Activated naive CD8-positive, alpha-beta T cell treated with anti-CD3 and anti-CD28 coated beads, Interleukin-2, amount 10 ng/mL, durations not matched to agents 7 days and 5 days (primary cell): ENCODE results near the gene FAM200A. TPM values are rescaled to one million over a fixed set of nuclear protein-coding genes. Genes with fewer than 3 reads are reported as not detected.
A peak's percentile ranks its signal among the peaks of the same experiment; 100 is the strongest.
"Not testable (repeated sequence)": the region's sequence is repeated elsewhere in the genome, so short reads cannot be mapped to it uniquely, and the experiment has no call there.

Source experiments
- ATAC-seq: fragments of 150-1000 bp; cut with Tn5 transposase; one replicate; pipeline ENCODE4 v1.10.0; 2021; ENCODE audit warnings: low read depth, moderate library complexity
- POLR2A ChIA-PET: fragments of 350-600 bp; sonication (Branson Sonifier 250); formaldehyde crosslinking; loops from one replicate; lab custom pipeline; 2021; ENCODE audit warnings: antibody characterized with exemption; lab: Charles Lee
- DNase-seq: peaks from one replicate; pipeline ENCODE4 v3.0.0; 2021
- H3K27ac Mint-ChIP-seq: one replicate; pipeline ENCODE4 v1.8.0; 2022; ENCODE audit warnings: mild to moderate bottlenecking, mixed read lengths
- H3K27me3 Mint-ChIP-seq: one replicate; pipeline ENCODE4 v1.8.0; 2022; ENCODE audit warnings: mild to moderate bottlenecking, moderate library complexity, mixed read lengths
- H3K36me3 Mint-ChIP-seq: one replicate; pipeline ENCODE4 v1.8.0; 2021; ENCODE audit warnings: mild to moderate bottlenecking, mixed read lengths
- H3K4me1 Mint-ChIP-seq: one replicate; pipeline ENCODE4 v1.8.0; 2021; ENCODE audit warnings: mixed read lengths
- H3K4me3 Mint-ChIP-seq: one replicate; pipeline ENCODE4 v1.8.0; 2022; ENCODE audit warnings: mild to moderate bottlenecking, moderate library complexity, mixed read lengths
- H3K9me3 Mint-ChIP-seq: one replicate; pipeline ENCODE4 v1.8.0; 2021; ENCODE audit warnings: mixed read lengths
- total RNA-seq, 2 experiments: library from RNA; stranded (reverse); gene quantifications; one replicate each; pipeline ENCODE4 v1.2.3, GENCODE V29; 2021

Gene FAM200A
- total RNA-seq, 2 experiments from 2014 or later = 6.9 to 7.3 TPM

DNA sequence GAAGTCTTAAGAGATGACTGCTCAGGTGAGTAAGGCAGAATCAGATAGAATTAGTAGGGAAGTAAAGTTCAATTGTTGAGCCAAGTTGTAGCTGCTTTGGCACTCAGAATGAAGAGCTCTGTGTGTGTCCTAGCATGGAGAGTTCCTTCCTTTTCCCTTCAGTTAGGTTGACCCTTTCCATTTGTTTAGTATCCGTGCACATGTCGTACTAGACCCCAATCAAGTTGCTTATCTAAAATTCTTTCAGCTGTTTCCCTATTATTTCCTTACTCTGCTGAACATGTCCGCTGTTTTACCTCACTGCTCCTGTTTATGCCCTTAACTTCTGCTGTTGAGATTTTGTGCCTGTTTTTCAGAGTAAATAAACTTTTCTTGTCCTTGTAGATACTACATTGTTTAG lies 19.9 kb upstream of the FAM200A start:
- Mint-ChIP-seq H3K36me3 (peaks cover 40% of the 10 kb centered on the region), H3K27me3 (no peaks in the 10 kb centered on the region), H3K9me3 (no peaks in the 10 kb centered on the region), H3K4me1 (no peaks in the 10 kb centered on the region), H3K4me3 (no peak overlapping the region), H3K27ac (no peak overlapping the region)
- no peak for DNase-seq
- POLR2A ChIA-PET = interaction anchor here (1.6 kb wide), 1 partner anchor 13 kb away, joined by 7 read pairs; the partner anchor contains the start of gene ZNF655
- no peak for ATAC-seq

DNA sequence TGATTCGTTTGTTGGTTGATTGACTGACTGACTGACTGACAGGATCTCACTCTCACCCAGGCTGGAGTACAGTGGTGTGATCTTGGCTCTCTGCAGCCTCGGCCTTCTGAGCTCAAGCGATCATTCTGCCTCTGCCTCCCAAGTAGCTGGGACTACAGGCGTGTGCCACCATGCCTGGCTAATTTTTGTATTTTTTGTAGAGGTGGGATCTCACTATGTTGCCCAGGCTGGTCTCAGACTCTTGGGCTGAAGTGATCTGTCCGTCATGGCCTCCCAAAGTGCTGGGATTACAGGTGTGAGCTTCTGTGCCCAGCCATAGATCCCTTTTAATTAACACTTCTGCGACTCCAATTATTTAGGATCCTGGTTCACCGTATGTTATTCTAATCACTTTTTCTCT lies 16.9 kb upstream of the FAM200A start:
- ATAC-seq, H3K4me3 Mint-ChIP-seq, H3K27me3 Mint-ChIP-seq, DNase-seq, H3K27ac Mint-ChIP-seq, H3K4me1 Mint-ChIP-seq, H3K9me3 Mint-ChIP-seq: not testable (repeated sequence)
- peaks cover 50% of the 10 kb centered on the region for H3K36me3 Mint-ChIP-seq
- POLR2A ChIA-PET = interaction anchor here (1.3 kb wide), 1 partner anchor 11 kb away, joined by 5 read pairs; the partner anchor contains the start of gene ZNF655

DNA sequence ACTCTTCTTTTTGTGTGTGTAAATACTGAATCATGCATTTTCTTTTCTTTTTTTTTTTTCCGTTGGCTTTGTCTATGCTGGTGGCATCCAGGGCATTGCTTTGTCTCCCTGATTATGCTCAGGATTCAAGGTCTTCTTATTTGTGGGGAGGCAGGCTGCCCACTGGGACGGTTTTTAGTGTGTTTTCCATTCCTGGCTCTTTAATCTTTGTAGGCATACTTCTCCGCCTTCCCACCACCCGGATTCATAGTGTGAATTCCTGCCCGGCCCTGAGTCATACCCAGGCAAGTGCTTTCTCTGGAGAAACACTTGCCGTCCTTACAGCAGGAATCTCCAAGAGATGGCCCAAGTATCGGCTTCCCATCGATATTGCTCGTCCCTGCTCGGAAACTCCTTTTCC lies 11.7 kb upstream of the FAM200A start:
- DNase-seq (no peak), ATAC-seq (no peak)
- no peak overlapping the region for H3K4me3 Mint-ChIP-seq
- H3K9me3 Mint-ChIP-seq = no peaks in the 10 kb centered on the region
- H3K27me3 Mint-ChIP-seq = no peaks in the 10 kb centered on the region
- peaks cover 40% of the 10 kb centered on the region for H3K36me3 Mint-ChIP-seq
- H3K4me1 Mint-ChIP-seq = peaks cover 33% of the 10 kb centered on the region
- H3K27ac Mint-ChIP-seq = no peak overlapping the region
- POLR2A ChIA-PET = interaction anchor here (1.0 kb wide), 1 partner anchor 12 kb away, joined by 3 read pairs; the partner anchor contains the start of gene FAM200A

DNA sequence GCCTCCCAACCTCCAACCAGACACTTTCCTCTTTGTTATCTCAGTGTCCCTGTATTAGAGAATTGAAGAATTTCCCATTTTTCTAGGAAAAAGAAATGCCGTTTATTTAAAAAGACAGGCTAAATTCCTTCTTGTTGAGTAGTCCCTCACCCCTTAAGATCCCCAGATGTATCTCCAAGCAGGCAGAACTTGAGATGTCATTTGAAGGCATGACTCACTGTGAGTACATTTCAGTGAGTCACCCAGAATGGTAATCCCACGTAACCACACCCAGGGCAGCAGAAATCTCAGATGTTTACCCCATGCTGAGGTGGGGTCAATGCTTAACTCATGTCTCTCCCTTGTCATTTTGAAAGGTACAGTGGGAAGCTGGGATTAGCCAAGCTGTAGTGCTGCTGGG lies 10.9 kb upstream of the FAM200A start:
- H3K27me3 Mint-ChIP-seq = no peaks in the 10 kb centered on the region
- no peak for DNase-seq
- POLR2A ChIA-PET = no interaction called here
- H3K36me3 Mint-ChIP-seq = peaks cover 41% of the 10 kb centered on the region
- peak overlapping the region; percentile 56 for H3K27ac Mint-ChIP-seq
- H3K9me3 Mint-ChIP-seq = no peaks in the 10 kb centered on the region
- H3K4me1 Mint-ChIP-seq = peaks cover 35% of the 10 kb centered on the region
- no peak overlapping the region for H3K4me3 Mint-ChIP-seq
- no peak for ATAC-seq

DNA sequence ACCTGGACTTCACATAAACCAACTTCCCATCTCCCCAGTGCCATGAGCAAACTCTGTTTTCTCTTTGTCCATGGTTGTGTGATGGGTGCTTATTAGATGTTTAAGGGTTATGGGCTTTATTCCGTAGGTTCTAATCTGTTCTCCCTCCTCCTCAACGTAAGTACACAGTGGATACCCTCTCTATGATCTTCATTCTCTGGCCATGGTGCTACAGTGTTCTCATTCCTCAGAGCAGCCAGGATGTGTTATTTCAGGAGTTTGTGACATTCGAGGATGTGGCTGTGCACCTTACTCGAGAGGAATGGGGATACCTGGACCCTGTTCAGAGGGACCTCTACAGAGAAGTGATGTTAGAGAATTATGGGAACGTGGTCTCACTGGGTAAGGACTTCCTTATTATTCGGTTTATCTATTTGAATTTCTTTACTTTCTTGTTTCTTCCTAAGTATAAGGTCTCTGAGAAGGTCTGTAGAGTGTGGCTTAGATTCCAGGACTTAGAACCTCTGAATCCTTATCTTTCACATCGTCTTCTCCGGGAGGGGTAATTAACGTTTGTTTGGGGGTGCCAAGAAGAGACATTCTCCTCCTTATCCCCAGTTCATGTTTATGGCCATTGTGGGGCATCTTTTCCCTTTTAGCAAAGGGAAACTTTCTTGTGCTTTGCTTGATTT lies 10.3 kb upstream of the FAM200A start:
- ATAC-seq (no peak), DNase-seq (no peak)
- Mint-ChIP-seq H3K9me3 (no peaks in the 10 kb centered on the region), H3K4me3 (peak overlapping the region; percentile 7), H3K27ac (peak overlapping the region; percentile 56), H3K36me3 (peaks cover 44% of the 10 kb centered on the region), H3K4me1 (peaks cover 38% of the 10 kb centered on the region), H3K27me3 (no peaks in the 10 kb centered on the region)
- POLR2A ChIA-PET = no interaction called here

DNA sequence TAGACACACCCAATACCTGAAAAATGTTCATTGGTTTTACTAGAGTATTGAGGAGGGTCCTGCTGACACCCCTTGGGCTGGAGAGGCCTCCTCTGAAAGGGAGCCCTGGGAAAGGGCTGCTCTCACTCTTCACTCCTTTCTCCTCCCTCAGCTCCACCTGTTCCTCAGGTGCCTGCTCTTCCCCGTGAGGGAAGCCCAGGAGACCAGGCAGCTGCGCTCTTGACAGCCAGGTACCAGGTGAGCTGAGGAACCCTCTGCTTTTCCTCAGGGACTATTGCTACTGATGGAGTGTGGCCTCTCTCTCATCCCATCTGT lies 9.8 kb upstream of the FAM200A start:
- POLR2A ChIA-PET = interaction anchor here (0.5 kb wide), 1 partner anchor 87 kb away, joined by 4 read pairs; no protein-coding TSS in a partner anchor
- ATAC-seq (no peak), DNase-seq (no peak)
- peaks cover 45% of the 10 kb centered on the region for H3K36me3 Mint-ChIP-seq
- no peaks in the 10 kb centered on the region for H3K9me3 Mint-ChIP-seq
- no peaks in the 10 kb centered on the region for H3K27me3 Mint-ChIP-seq
- H3K4me1 Mint-ChIP-seq = peaks cover 41% of the 10 kb centered on the region
- H3K4me3 Mint-ChIP-seq = no peak overlapping the region
- peak overlapping the region; percentile 56 for H3K27ac Mint-ChIP-seq

DNA sequence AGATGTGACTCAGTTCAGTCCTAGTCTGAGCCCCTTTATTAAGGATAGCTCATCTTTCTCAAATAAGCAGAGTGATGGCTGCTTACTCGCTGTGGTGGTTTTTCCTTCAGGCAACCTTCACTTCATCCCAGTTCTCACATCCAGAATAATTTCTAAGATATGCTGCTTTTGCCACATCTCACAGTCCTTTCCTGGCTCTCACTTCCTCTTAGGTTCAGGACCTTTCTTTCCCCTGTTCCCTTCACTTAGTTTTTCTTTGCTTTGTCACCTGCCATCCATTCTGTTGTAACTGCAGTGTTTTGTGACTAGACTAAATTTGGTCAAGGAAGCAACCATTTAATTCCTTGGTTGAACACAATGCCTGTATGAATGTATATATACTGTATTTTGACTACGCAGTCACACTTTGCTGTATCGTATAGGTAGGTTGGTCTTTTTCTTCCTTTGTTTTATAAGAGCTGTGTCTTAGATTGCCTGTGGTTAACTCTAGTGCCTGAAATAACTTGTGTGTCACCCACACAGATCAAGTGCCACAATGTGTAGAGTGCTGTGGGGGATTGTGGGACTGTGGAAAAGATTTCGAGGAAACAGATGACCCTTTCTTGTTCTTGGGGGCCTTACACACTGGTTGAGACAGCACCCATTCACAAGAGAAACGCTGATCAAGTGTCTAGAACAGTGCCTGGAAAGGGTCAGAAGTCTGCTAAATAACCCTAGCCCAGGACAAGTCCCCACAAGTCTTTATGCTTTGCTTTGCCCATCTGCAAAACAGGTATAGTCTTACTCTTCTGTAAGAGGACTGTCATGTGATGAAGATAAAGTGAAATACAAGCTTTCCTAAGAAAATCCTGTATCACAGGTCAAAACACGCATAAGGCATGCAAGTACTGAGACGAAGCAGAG lies 9.2 kb upstream of the FAM200A start:
- POLR2A ChIA-PET = interaction anchor here (0.5 kb wide), 1 partner anchor 87 kb away, joined by 4 read pairs; no protein-coding TSS in a partner anchor
- DNase-seq (no peak), ATAC-seq (no peak)
- peak overlapping the region; percentile 81 for H3K27ac Mint-ChIP-seq
- H3K9me3 Mint-ChIP-seq = no peaks in the 10 kb centered on the region
- H3K4me3 Mint-ChIP-seq = peak overlapping the region; percentile 69
- H3K27me3 Mint-ChIP-seq = no peaks in the 10 kb centered on the region
- H3K36me3 Mint-ChIP-seq = peaks cover 47% of the 10 kb centered on the region
- H3K4me1 Mint-ChIP-seq = peaks cover 44% of the 10 kb centered on the region

DNA sequence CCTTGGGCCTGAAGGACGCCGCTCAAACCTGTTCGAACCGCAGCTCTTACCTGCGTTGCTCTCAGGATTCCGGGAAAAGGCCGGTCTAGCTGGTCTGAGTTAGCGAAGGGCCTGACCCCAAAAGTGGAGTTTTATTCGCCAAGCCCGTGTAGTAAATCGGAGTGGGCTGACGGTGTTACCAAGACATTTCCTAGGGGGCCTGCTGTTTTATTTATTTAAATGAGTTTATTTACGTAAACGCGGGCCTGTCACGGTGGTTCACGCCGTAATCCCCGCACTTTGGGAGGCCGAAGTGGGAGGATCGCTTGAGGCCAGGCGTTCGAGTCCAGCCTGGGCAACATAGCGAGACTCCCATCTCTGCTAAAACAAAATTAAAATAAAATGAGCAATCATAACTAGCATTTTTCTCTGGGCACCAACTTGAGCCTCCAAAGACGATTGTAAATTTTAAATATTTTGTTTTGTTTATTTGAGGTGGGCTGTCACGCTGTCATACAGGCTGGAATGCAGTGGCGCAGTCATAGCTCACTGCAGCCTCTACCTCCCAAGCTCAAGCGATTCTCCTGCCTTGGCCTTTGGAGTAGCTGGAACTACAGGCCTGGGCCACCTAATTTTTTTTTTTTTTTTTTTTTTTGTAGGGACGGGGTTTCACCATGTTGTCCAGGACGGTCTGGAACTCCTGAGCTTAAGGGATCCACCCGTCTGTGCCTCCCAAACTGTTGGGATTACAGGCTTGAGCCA lies 7.4 kb upstream of the FAM200A start:
- Mint-ChIP-seq H3K36me3 (peaks cover 48% of the 10 kb centered on the region), H3K9me3 (no peaks in the 10 kb centered on the region), H3K4me3 (peak overlapping the region; percentile 100), H3K27me3 (no peaks in the 10 kb centered on the region), H3K4me1 (peaks cover 46% of the 10 kb centered on the region), H3K27ac (peak overlapping the region; percentile 100)
- ATAC-seq = no peak
- DNase-seq = no peak
- POLR2A ChIA-PET = interaction anchor here (0.6 to 3.9 kb wide), 18 partner anchors 7 to 981 kb away, joined by 3 to 40 read pairs (median 6); partner anchors contain the start of genes BUD31, PDAP1, TMEM225B and TRIM4

DNA sequence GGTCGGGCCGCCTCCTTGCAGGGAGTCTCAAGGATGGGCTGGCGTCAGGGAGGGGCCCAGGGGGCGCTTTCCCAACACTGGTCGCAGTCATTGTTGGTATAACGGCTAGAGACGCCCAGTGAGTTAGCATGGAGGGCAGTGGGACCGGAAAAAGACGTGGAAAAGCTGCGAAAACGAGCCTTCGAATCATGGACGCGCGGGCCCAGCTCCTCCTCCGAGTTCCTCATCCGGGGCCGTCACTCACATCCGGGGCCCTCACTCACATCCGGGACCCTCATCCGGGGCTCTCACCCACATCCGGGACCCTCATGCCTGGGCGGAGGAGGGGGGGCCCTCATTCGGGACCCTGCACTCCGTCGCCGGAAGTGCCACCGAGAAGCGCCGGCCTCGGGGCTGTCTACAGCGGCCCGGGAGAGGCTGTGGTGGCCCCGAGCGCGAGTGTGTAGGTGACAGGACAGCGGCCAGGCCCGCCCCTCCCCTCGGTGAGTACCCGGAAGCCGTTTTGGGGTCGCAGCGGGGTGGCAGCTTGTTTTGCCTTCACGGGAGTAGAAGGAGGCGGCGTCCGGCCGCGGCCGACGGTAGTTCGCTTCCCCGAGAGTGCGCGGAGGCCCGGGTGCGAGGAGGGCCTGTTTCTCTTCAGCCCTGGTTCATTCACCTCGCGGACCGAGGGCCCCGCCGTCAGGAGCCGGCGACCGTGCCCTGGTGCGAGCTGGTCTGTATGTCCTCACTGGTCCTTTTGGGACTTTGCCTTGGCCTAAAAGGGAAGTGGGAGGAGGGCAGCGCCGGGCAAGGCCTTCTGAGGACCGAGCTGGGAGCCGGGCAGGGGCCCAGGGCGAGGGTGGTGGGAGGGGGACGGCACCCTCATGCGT lies 6.6 kb upstream of the FAM200A start, which contains the start of gene ZNF655:
Gene ZNF655, plus strand, starts transcription at position 337 of the 869 bp plus-strand sequence. CDS start 1,918 bp downstream, outside the sequence.
- Mint-ChIP-seq H3K27ac (peak within 1 kb of the TSS; percentile 100), H3K4me3 (peak within 1 kb of the TSS; percentile 100), H3K27me3 (no peaks in the 10 kb centered on the region), H3K9me3 (no peaks in the 10 kb centered on the region), H3K36me3 (peaks cover 45% of the 10 kb centered on the region), H3K4me1 (peaks cover 39% of the 10 kb centered on the region)
- POLR2A ChIA-PET = interaction anchor here (0.5 to 3.9 kb wide), 33 partner anchors 8 to 1352 kb away, joined by 3 to 40 read pairs (median 4); partner anchors contain the start of genes ARPC1A, BUD31, CPSF4 and PDAP1
- DNase-seq (peak; percentile 93), ATAC-seq (peak; percentile 86)

DNA sequence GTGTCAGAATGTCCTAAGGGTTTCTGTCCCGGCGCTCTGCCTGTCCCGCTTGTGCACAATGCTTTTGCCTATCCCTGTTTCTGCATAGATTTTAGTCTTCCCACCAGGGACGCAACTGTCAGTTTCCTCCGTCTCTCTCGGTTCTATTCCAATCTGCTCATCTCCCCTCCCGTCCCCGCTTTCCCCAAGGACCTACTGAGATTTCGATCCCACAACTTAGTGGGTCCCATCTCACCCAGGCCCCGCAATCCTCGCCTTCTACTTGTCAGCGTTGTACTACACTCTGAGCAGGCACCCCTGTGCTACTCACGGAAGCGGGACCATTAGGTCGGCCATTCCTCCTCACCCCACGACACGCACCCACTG lies 6.0 kb upstream of the FAM200A start:
- Mint-ChIP-seq H3K27ac (peak overlapping the region; percentile 100), H3K4me3 (peak overlapping the region; percentile 100), H3K9me3 (no peaks in the 10 kb centered on the region), H3K4me1 (peaks cover 41% of the 10 kb centered on the region), H3K27me3 (no peaks in the 10 kb centered on the region), H3K36me3 (peaks cover 46% of the 10 kb centered on the region)
- DNase-seq (no peak), ATAC-seq (peak; percentile 66)
- POLR2A ChIA-PET = interaction anchor here (0.5 to 3.9 kb wide), 30 partner anchors 8 to 1352 kb away, joined by 3 to 40 read pairs (median 4); partner anchors contain the start of genes ARPC1A, BUD31, CPSF4 and PDAP1

DNA sequence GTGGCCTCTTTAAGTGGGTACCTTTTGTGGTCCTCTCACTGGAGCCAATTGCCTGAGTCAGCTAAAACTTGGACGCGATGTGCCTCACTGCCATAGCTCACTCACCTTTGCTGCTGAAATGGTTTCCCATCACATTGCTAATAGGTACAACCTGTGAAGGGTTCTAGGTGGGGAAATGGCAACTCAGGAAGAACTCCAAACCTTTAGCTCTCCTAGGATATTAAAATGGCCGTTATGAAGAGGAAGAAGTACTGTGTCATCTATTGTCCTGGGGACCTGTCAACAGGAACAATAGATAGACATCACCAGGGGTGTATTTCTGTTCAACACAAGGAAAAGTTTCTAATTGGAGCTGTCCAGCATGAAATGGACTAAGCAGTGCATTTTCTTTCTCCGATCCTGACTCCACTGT lies 5.3 kb upstream of the FAM200A start:
- Mint-ChIP-seq H3K36me3 (peaks cover 39% of the 10 kb centered on the region), H3K4me3 (peak overlapping the region; percentile 100), H3K27me3 (no peaks in the 10 kb centered on the region), H3K9me3 (no peaks in the 10 kb centered on the region), H3K4me1 (peaks cover 37% of the 10 kb centered on the region), H3K27ac (peak overlapping the region; percentile 100)
- DNase-seq (no peak), ATAC-seq (no peak)
- POLR2A ChIA-PET = interaction anchor here (0.5 to 3.9 kb wide), 11 partner anchors 8 to 232 kb away, joined by 3 to 40 read pairs (median 5); partner anchors contain the start of genes ARPC1A, ZKSCAN5, ZNF394 and ZSCAN25

DNA sequence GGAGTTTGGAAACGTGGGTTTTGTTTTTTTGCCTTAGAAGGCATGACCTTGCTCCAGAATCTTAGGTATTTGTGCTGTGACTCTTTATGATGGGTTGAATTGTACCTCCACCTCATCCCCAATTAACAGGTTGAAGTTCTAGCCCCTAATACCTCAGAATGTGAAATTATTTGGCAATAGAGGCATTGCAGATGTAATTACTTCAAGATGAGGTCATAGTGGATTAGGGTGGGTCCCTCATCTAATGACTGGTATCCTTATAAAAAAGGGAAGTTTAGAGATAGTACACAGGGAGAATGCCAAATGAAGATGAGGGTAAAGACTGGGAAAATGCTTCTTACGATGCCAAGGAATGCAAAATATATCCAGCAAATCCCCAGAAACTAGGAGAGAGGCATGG lies 3.0 kb upstream of the FAM200A start:
- Mint-ChIP-seq H3K4me3 (no peak overlapping the region), H3K9me3 (no peaks in the 10 kb centered on the region), H3K27ac (no peak overlapping the region), H3K27me3 (no peaks in the 10 kb centered on the region), H3K4me1 (peaks cover 28% of the 10 kb centered on the region), H3K36me3 (peaks cover 26% of the 10 kb centered on the region)
- no peak for ATAC-seq
- POLR2A ChIA-PET = no interaction called here
- DNase-seq = no peak
